OCI-LY7 (cell line): ENCODE data around the gene SPATA6L.

Experiments used
- CTCF ChIP-seq: fragments of 200-600 bp; sonication (generic); conservative IDR thresholded peaks from 2 replicates; pipeline ENCODE4 v1.5.1; 2014; ENCODE audit warnings: mild to moderate bottlenecking, antibody characterized with exemption, low read length, moderate library complexity, mixed read lengths
- EZH2phosphoT487 ChIP-seq: fragments of 200-600 bp; sonication (generic); IDR thresholded peaks from 2 replicates; pipeline ENCODE4 v1.6.1; 2018; ENCODE audit warnings: low read depth, borderline replicate concordance, mild to moderate bottlenecking, mixed run types, antibody characterized with exemption, low read length, moderate library complexity, mixed read lengths

- TF ChIP-seq CTCF (no peak), EZH2phosphoT487 (no peak)
Observed at GRCh38 chr9:4581035-4581760, 85.1 kb downstream of the SPATA6L start.
